GM19043 (cell line): Measurements from ENCODE around the gene C13orf46.
"Not testable (repeated sequence)": the region's sequence is repeated elsewhere in the genome, so short reads cannot be mapped to it uniquely, and the experiment has no call there.

ENCODE experiments used
- ATAC-seq: cut with Tn5 transposase; IDR thresholded peaks from one replicate; pipeline ENCODE4 v1.9.1; 2021; ENCODE audit warnings: low read depth; ENCODE audit not compliant: unreplicated experiment

Gene C13orf46

DNA sequence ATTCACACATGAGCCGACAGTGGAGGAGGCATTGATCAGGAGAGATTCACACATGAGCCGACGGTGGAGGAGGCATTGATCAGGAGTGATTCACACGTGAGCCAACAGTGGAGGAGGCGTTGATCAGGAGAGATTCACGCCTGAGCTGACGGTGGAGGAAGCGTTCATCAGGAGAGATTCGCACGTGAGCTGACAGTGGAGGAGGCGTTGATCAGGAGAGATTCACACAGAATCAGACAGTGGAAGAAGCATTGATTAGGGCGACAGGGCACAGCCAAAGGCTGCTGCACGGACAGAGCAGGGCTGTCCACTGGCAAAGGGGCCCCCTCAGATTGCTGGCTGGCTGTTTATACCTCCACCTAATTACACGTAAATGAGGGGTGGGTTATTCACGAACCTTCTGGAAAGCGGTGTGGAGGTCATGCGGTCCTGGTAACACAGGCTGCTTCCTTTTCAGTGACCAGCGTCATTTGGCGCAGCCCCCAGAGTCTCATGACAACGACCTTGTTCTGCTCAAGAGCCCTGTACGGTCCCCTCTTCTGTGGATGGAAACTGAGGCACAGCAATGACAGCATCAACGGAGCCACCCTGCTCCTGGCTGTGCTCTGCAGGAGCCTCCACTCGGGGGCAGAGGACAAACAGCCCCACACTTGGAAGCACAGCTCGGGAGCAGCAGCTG, 59.4 kb downstream of the C13orf46 start:
- ATAC-seq = no peak

GRCh38 chr13:113913838-113914237, 60.0 kb downstream of the C13orf46 start:
- not testable (repeated sequence) for ATAC-seq

- not testable (repeated sequence) for ATAC-seq
Observed at GRCh38 chr13:113913408-113913807, 60.5 kb downstream of the C13orf46 start.

DNA sequence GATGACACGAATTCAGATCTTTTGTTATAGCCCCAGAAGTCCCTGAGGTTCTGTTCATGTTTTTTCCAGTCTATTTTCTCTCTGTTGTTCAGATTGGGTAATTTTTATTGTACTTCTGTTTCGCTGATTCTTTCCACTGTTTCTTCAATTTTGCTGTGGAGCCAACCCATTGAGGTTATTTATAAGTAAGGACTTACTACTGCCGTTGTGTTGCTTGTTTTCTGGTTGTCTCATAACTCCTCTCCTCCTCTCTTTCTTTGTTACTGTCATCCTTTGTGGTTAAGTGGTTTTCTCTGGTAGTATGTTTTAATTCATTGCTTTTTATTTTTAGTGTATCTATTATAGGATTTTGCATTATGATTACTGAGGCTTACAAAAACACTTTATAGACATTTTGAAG, 61.3 kb downstream of the C13orf46 start:
- ATAC-seq = no peak

- ATAC-seq = no peak
Observed at GRCh38 chr13:113907635-113908617, 66.0 kb downstream of the C13orf46 start.

GRCh38 chr13:113906571-113906970, 67.3 kb downstream of the C13orf46 start:
- ATAC-seq = no peak

DNA sequence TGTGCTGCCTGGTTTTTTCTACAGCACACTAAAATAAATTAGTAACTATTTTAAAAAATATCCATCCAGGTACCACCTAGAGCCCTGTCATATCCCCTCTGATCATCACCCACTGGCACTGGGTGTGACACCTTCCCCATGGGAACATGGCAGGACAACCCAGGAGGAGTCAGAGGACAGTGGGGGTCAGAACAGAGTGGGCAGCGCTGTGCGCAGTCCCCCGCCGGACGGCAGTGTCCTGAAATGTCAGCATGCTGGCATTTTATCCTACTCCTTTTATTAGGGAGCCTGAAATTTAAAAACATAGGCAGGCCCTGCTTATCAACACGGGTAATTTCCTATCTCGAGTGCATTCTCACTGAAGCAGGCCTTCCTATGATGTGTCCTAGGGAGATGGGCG, 67.9 kb downstream of the C13orf46 start:
- ATAC-seq = no peak

DNA sequence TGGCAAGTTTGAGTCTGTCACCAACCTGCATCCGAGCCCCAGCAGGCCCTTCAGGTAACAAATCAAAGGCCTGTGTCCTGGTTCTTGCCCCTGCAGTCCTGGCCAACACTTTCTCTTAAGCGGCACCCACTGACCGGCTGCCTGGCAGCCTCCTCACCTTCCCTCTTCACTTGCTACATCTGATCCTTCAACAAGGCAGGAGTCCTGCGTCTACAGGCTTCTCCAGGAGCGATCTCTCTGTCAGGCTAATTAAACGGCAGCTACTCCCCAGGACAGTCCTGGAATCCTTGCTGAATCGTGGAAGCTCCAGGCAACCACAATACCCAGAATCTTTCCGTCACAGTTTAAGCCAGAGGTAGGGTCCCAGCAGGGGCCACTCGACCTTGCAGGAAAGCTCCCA, 68.9 kb downstream of the C13orf46 start:
- ATAC-seq = no peak

GRCh38 chr13:113904411-113904810, 69.5 kb downstream of the C13orf46 start:
- ATAC-seq = no peak

GRCh38 chr13:113903912-113904311, 70.0 kb downstream of the C13orf46 start:
- no peak for ATAC-seq
